H1 (cell line): ENCODE measurements around the gene MMP21. TPM values are rescaled to one million over a fixed set of nuclear protein-coding genes. Genes with fewer than 3 reads are reported as not detected.

Experiments used
- CTCF ChIA-PET: fragments of 300-600 bp; sonication (Branson Sonifier 250); formaldehyde crosslinking; loops from one replicate; lab custom pipeline; 2021; ENCODE audit not compliant: partially characterized antibody; lab: Charles Lee
- POLR2A ChIA-PET: fragments of 300-600 bp; sonication (Branson Sonifier 250); formaldehyde crosslinking; loops from one replicate; lab custom pipeline; 2021; ENCODE audit warnings: inconsistent platforms; ENCODE audit not compliant: partially characterized antibody; lab: Charles Lee
- DNase-seq, 2 experiments: peaks; one replicate each; pipeline versions ENCODE4 v3.0.0 to v3.0.0-alpha.2; 2010 to 2022; ENCODE audit warnings: low spot score in 2 of 2, low read depth in 1 of 2, mixed read lengths in 1 of 2
- FAIRE-seq: peaks from 2 replicates; lab custom pipeline; 2011; peaks lifted over from hg19 to GRCh38; lab: Jason Lieb, UNC
- H2AFZ ChIP-seq: 2 replicates; pipeline ENCODE4 v1.8.1; 2012; ENCODE audit warnings: low read length, inconsistent platforms
- H2AK5ac ChIP-seq: 2 replicates; pipeline ENCODE4 v1.6.1; 2013; ENCODE audit warnings: low read depth, low read length
- H2BK120ac ChIP-seq: replicated peaks from 2 replicates; pipeline ENCODE3; 2013; ENCODE audit warnings: low read depth, low read length, inconsistent platforms
- H2BK12ac ChIP-seq: 2 replicates; pipeline ENCODE4 v1.6.1; 2013; ENCODE audit warnings: low read depth, low read length
- H2BK15ac ChIP-seq: 2 replicates; pipeline ENCODE4 v1.6.1; 2013; ENCODE audit warnings: low read length
- H2BK20ac ChIP-seq: 2 replicates; pipeline ENCODE4 v1.6.1; 2013; ENCODE audit warnings: low read length
- H2BK5ac ChIP-seq: 2 replicates; pipeline ENCODE4 v1.6.1; 2013; ENCODE audit warnings: low read depth, low read length
- H3K14ac ChIP-seq: 2 replicates; pipeline ENCODE4 v1.6.1; 2013; ENCODE audit warnings: inconsistent platforms; ENCODE audit not compliant: insufficient read length
- H3K18ac ChIP-seq: 2 replicates; pipeline ENCODE4 v1.6.1; 2013; ENCODE audit warnings: low read length; ENCODE audit errors: extremely low read depth
- H3K23ac ChIP-seq: 2 replicates; pipeline ENCODE4 v1.6.1; 2013; ENCODE audit warnings: inconsistent platforms; ENCODE audit not compliant: insufficient read length
- H3K23me2 ChIP-seq: 2 replicates; pipeline ENCODE4 v1.6.1; 2013; ENCODE audit warnings: low read depth, low read length
- H3K27ac ChIP-seq: 2 replicates; pipeline ENCODE4 v1.6.1; 2011; ENCODE audit warnings: low read depth, low read length, inconsistent platforms
- H3K27me3 ChIP-seq, 4 experiments: replicated peaks in 1 of 4; 1 replicate in 1 of 4; 2 replicates in 3 of 4; pipeline versions ENCODE4 v1.6.1 to v1.8.1; 2011 to 2013; ENCODE audit warnings: low read length in 3 of 4, mild to moderate bottlenecking in 3 of 4, inconsistent platforms in 2 of 4, mixed read lengths in 2 of 4, moderate library complexity in 1 of 4; ENCODE audit not compliant: control insufficient read depth in 3 of 4, insufficient read depth in 3 of 4; ENCODE audit errors: extremely low read depth in 1 of 4
- H3K36me3 ChIP-seq, 4 experiments: 2 replicates each; pipeline versions ENCODE4 v1.6.1 to v1.8.1; 2011 to 2013; ENCODE audit warnings: mild to moderate bottlenecking in 4 of 4, low read length in 3 of 4, moderate library complexity in 2 of 4, control low read depth in 1 of 4, inconsistent platforms in 1 of 4; ENCODE audit not compliant: insufficient read depth in 4 of 4, control insufficient read depth in 2 of 4
- H3K4ac ChIP-seq: replicated peaks from 2 replicates; pipeline ENCODE3; 2013; ENCODE audit warnings: low read length, low read depth, mixed read lengths, inconsistent platforms; ENCODE audit not compliant: insufficient read length
- H3K4me1 ChIP-seq, 4 experiments: replicated peaks in 1 of 4; 1 replicate in 1 of 4; 2 replicates in 3 of 4; pipeline versions ENCODE4 v1.6.1 to v1.8.1; 2011 to 2013; ENCODE audit warnings: low read length in 3 of 4, inconsistent platforms in 2 of 4, mixed read lengths in 1 of 4; ENCODE audit not compliant: insufficient read depth in 4 of 4, control insufficient read depth in 3 of 4
- H3K4me2 ChIP-seq, 2 experiments: 2 replicates each; pipeline versions ENCODE4 v1.6.1 to v1.8.1; 2011 to 2013; ENCODE audit warnings: low read depth in 2 of 2, low read length in 2 of 2, control low read depth in 1 of 2, inconsistent platforms in 1 of 2, mild to moderate bottlenecking in 1 of 2; ENCODE audit not compliant: insufficient read depth in 1 of 2
- H3K4me3 ChIP-seq, 4 experiments: fragments of 200-600, 300-600 bp in 1 of 4; sonication (generic), shearing (Covaris generic), sonication (Bioruptor Twin) in 1 of 4; 2 replicates each; pipeline versions ENCODE4 v1.5.1 to v1.8.1; 2011 to 2016; ENCODE audit warnings: low read length in 4 of 4, low read depth in 3 of 4, control low read depth in 2 of 4, inconsistent platforms in 2 of 4, mild to moderate bottlenecking in 2 of 4, mixed read lengths in 1 of 4, moderate library complexity in 1 of 4; ENCODE audit not compliant: insufficient read depth in 2 of 4; ENCODE audit errors: extremely low read depth in 1 of 4
- H3K56ac ChIP-seq: replicated peaks from 2 replicates; pipeline ENCODE3; 2013; ENCODE audit warnings: low read depth, mild to moderate bottlenecking, mixed read lengths, low read length, inconsistent platforms; ENCODE audit not compliant: insufficient read length
- H3K79me1 ChIP-seq: 2 replicates; pipeline ENCODE4 v1.6.1; 2013; ENCODE audit warnings: low read depth, low read length, control low read depth
- H3K79me2 ChIP-seq, 2 experiments: 2 replicates each; pipeline versions ENCODE4 v1.6.1 to v1.8.1; 2012 to 2013; ENCODE audit warnings: low read length in 2 of 2, mild to moderate bottlenecking in 2 of 2, inconsistent platforms in 1 of 2; ENCODE audit not compliant: insufficient read depth in 2 of 2, control insufficient read depth in 1 of 2
- H3K9ac ChIP-seq, 4 experiments: replicated peaks in 1 of 4; 1 replicate in 1 of 4; 2 replicates in 3 of 4; pipeline versions ENCODE4 v1.6.1 to v1.8.1; 2011 to 2013; ENCODE audit warnings: low read depth in 3 of 4, low read length in 3 of 4, control low read depth in 2 of 4, mild to moderate bottlenecking in 2 of 4, moderate library complexity in 2 of 4, inconsistent platforms in 1 of 4; ENCODE audit errors: extremely low read depth in 1 of 4
- H3K9me3 ChIP-seq, 2 experiments: 2 replicates each; pipeline versions ENCODE4 v1.6.1 to v1.8.1; 2012 to 2013; ENCODE audit warnings: mild to moderate bottlenecking in 2 of 2, moderate library complexity in 2 of 2, control low read depth in 1 of 2, inconsistent platforms in 1 of 2, low read depth in 1 of 2, low read length in 1 of 2, mixed read lengths in 1 of 2; ENCODE audit not compliant: insufficient read depth in 2 of 2
- H4K20me1 ChIP-seq, 2 experiments: replicated peaks in 1 of 2; 2 replicates each; pipeline versions ENCODE3 to v1.8.1; 2011 to 2013; ENCODE audit warnings: inconsistent platforms in 2 of 2, low read length in 2 of 2, mild to moderate bottlenecking in 1 of 2; ENCODE audit not compliant: insufficient read depth in 2 of 2, control insufficient read depth in 1 of 2
- H4K5ac ChIP-seq: 2 replicates; pipeline ENCODE4 v1.6.1; 2013; ENCODE audit warnings: low read length, low read depth, mixed read lengths, inconsistent platforms; ENCODE audit not compliant: insufficient read length
- H4K8ac ChIP-seq: 2 replicates; pipeline ENCODE4 v1.8.0; 2013; ENCODE audit warnings: mild to moderate bottlenecking, moderate library complexity, low read length, inconsistent platforms; ENCODE audit not compliant: insufficient read depth; ENCODE audit errors: extremely low read depth
- H4K91ac ChIP-seq: replicated peaks from 2 replicates; pipeline ENCODE3; 2013; ENCODE audit warnings: low read length, mixed read lengths, inconsistent platforms; ENCODE audit not compliant: insufficient read length
- CTCF ChIP-seq, 3 experiments: IDR thresholded peaks; 1 replicate in 2 of 3; 2 replicates in 1 of 3; pipeline versions ENCODE4 v1.5.1 to v1.6.1; 2011; ENCODE audit warnings: low read length in 3 of 3, mild to moderate bottlenecking in 3 of 3, inconsistent platforms in 2 of 3, low read depth in 1 of 3, moderate library complexity in 1 of 3; ENCODE audit not compliant: insufficient read depth in 1 of 3; ENCODE audit errors: control extremely low read depth in 1 of 3
- SUZ12 ChIP-seq: fragments of 200-600 bp; sonication (generic); IDR thresholded peaks from 2 replicates; pipeline ENCODE4 v1.6.1; 2012; ENCODE audit warnings: mild to moderate bottlenecking, inconsistent platforms, low read length, moderate library complexity, mixed read lengths
- WGBS, 2 experiments: shearing (Covaris generic) in 1 of 2; methylation state at CpG; one replicate each; pipeline versions ENCODE4 v1.1.6 to v1.1.7; 2013 to 2015; ENCODE audit warnings: low lambda C conversion rate in 2 of 2, mixed read lengths in 2 of 2, inconsistent platforms in 1 of 2, low coverage in 1 of 2, missing lambda C conversion rate in 1 of 2; ENCODE audit not compliant: insufficient replicate concordance in 2 of 2, insufficient coverage in 1 of 2, insufficient read length in 1 of 2; ENCODE audit errors: extremely low coverage in 1 of 2, missing lambda C conversion rate in 1 of 2; 5-methylcytosine and 5-hydroxymethylcytosine counted together
- polyA plus RNA-seq, 7 experiments: library from polyadenylated mRNA; depleted of rRNA in 3 of 7; stranded (reverse) in 5 of 7; unstranded in 2 of 7; fragments of >200 nt in 5 of 7; fragments of 200-250 nt in 2 of 7; gene quantifications; 1 replicate in 5 of 7; 2 replicates in 1 of 7; 4 replicates in 1 of 7; pipeline versions ENCODE4 v1.2.1 to v1.2.3, GENCODE V29; 2011 to 2013; ENCODE audit warnings: missing spikeins in 2 of 7, mixed read lengths in 2 of 7
- total RNA-seq: library from RNA; stranded (reverse); fragmentation: NEBNext Ultra II Directional; extraction: Animal tissue kit (Norgen Biotek cat#: 25700); gene quantifications from 2 replicates; pipeline ENCODE4 v1.2.1, GENCODE V29; 2021

Gene MMP21
- total and polyA plus RNA-seq, 2 of the 8 experiments (the other 6 are each of a cell fraction or from before 2014, with no cell fraction given), result not detected

DNA sequence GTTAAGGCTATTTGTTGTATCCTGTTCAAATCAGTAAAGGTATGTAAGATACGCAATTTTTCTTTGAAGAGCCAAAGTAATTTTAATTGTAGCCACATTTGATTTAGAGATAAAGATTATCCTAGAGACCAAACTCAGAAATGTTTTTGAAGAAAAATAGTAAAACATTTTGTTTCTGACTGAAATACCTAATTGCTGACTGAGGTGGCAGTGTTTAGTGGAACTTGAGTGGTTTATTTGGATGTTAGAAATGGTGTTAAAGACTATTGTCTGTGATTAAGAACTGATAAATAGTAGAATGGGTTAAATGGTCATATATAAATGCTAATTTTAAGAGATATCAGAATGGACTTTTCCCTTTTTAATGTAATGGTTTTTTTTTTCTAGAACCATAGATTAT, 40.8 kb downstream of the MMP21 start:
- H3K36me3 ChIP-seq, result peaks cover 28 to 93% (median 84%) of the 10 kb centered on the region in 4 experiments
- FAIRE-seq, result no peak
- WGBS, 2 experiments, result 91% methylated on average over 1 of the region's 1 CpG; no CpG with 5 or more reads in 1 of the 2 experiments

More for the DNA sequence above, 40.8 kb downstream of the MMP21 start:
- no peak overlapping the region for H3K14ac ChIP-seq
- H4K5ac ChIP-seq, result no peak overlapping the region
- H3K9ac ChIP-seq, result no peak overlapping the region
- H2BK15ac ChIP-seq, result no peak overlapping the region
- H2BK12ac ChIP-seq, result no peak overlapping the region
- no peak overlapping the region for H3K56ac ChIP-seq
- H4K20me1 ChIP-seq, result peaks cover 0 to 6% of the 10 kb centered on the region in 2 experiments
- ChIA-PET CTCF (interaction anchor here (0.6 kb wide), 1 partner anchor 51 kb away, joined by 4 read pairs; no protein-coding TSS in a partner anchor), POLR2A (no interaction called here)
- H4K8ac ChIP-seq, result no peak overlapping the region
- no peak overlapping the region for H3K4me3 ChIP-seq
- H3K79me2 ChIP-seq, result no peaks in the 10 kb centered on the region
- H3K9me3 ChIP-seq, result no peaks in the 10 kb centered on the region
- H3K79me1 ChIP-seq, result no peaks in the 10 kb centered on the region
- TF ChIP-seq SUZ12, result no peak
- TF ChIP-seq CTCF (IDR thresholded peaks at IDR 0.05; ENCODE audit: control extremely low read depth in 1 of 3, insufficient read depth in 1 of 3, low read depth in 1 of 3, low read length in 3 of 3), result peak in 1 of 3 experiments; percentile 29; a peak in 1 of 4 replicates
- H3K23me2 ChIP-seq, result no peaks in the 10 kb centered on the region
- no peak overlapping the region for H2AK5ac ChIP-seq
- H3K18ac ChIP-seq, result no peak overlapping the region
- no peaks in the 10 kb centered on the region for H3K4me1 ChIP-seq
- H2BK120ac ChIP-seq, result no peak overlapping the region
- no peak overlapping the region for H2AFZ ChIP-seq
- no peak overlapping the region for H3K23ac ChIP-seq
- H2BK5ac ChIP-seq, result no peak overlapping the region
- H3K27ac ChIP-seq, result no peak overlapping the region
- no peak for DNase-seq
- H3K4me2 ChIP-seq, result no peak overlapping the region
- no peak overlapping the region for H2BK20ac ChIP-seq
- no peaks in the 10 kb centered on the region for H3K27me3 ChIP-seq
- H4K91ac ChIP-seq, result no peak overlapping the region
- no peak overlapping the region for H3K4ac ChIP-seq
